ENCODE measurements around the gene ANKRD23.
"Not testable (repeated sequence)": the region's sequence is repeated elsewhere in the genome, so short reads cannot be mapped to it uniquely, and the experiment has no call there.

The ANKRD23 gene

GRCh38 chr2:96843538-96844268, at the start of gene ANKRD23:
TSS of gene ANKRD23 (minus strand) at chr2:96844021. CDS start at chr2:96843992, 29 bp downstream.
- DNase-seq (ENCODE audit: low read depth) = no peak

GRCh38 chr2:96891591-96892333, 47.9 kb upstream of the ANKRD23 start:
- DNase-seq (ENCODE audit: low read depth) = peak; percentile 43

GRCh38 chr2:96890726-96891385, 47.0 kb upstream of the ANKRD23 start:
- DNase-seq (ENCODE audit: low read depth) = no peak

GRCh38 chr2:96890252-96890651, 46.4 kb upstream of the ANKRD23 start:
- no peak for DNase-seq (ENCODE audit: low read depth)

GRCh38 chr2:96889502-96889901, 45.7 kb upstream of the ANKRD23 start:
- not testable (repeated sequence) for DNase-seq (ENCODE audit: low read depth)

- no peak for DNase-seq (ENCODE audit: low read depth)
These were observed 44.5 kb upstream of the ANKRD23 start for GRCh38 chr2:96888072-96889011.

GRCh38 chr2:96887493-96888012, 43.7 kb upstream of the ANKRD23 start:
- DNase-seq (ENCODE audit: low read depth) = no peak

GRCh38 chr2:96885432-96886347, 41.9 kb upstream of the ANKRD23 start:
- no peak for DNase-seq (ENCODE audit: low read depth)

- DNase-seq (ENCODE audit: low read depth) = no peak
These were observed 40.7 kb upstream of the ANKRD23 start for GRCh38 chr2:96884299-96885094.

- no peak for DNase-seq (ENCODE audit: low read depth)
These were observed 39.5 kb upstream of the ANKRD23 start for GRCh38 chr2:96883306-96883705.

GRCh38 chr2:96882906-96883305, 39.1 kb upstream of the ANKRD23 start:
- no peak for DNase-seq (ENCODE audit: low read depth)

GRCh38 chr2:96882230-96882629, 38.4 kb upstream of the ANKRD23 start:
- DNase-seq (ENCODE audit: low read depth) = no peak

- no peak for DNase-seq (ENCODE audit: low read depth)
These were observed 37.8 kb upstream of the ANKRD23 start for GRCh38 chr2:96881349-96882195.

GRCh38 chr2:96880891-96881273, 37.1 kb upstream of the ANKRD23 start:
- DNase-seq (ENCODE audit: low read depth) = no peak

- no peak for DNase-seq (ENCODE audit: low read depth)
These were observed 35.8 kb upstream of the ANKRD23 start for GRCh38 chr2:96879545-96880040.

- DNase-seq (ENCODE audit: low read depth) = no peak
These were observed 35.1 kb upstream of the ANKRD23 start for GRCh38 chr2:96878796-96879544.

GRCh38 chr2:96878171-96878570, 34.4 kb upstream of the ANKRD23 start:
- DNase-seq (ENCODE audit: low read depth) = no peak

- no peak for DNase-seq (ENCODE audit: low read depth)
These were observed 33.8 kb upstream of the ANKRD23 start for GRCh38 chr2:96877631-96878092.

Measured in activated T-helper 1 cell treated with Interleukin-2 at 50 U/mL for 16 hours (primary cell).